ENCODE data around the gene METTL27.
"Not testable (repeated sequence)": the region's sequence is repeated elsewhere in the genome, so short reads cannot be mapped to it uniquely, and the experiment has no call there.

Gene METTL27

GRCh38 chr7:73823257-73823656 is 19.1 kb downstream of the METTL27 start:
- Histone ChIP-seq H2AFZ (ENCODE audit: low read depth, low read length, severe bottlenecking) (no peak overlapping the region), H3K36me3 (ENCODE audit: low read length) (no peaks in the 10 kb centered on the region), H3K9ac (ENCODE audit: low read length) (no peak overlapping the region), H3K9me3 (ENCODE audit: insufficient read depth, low read length) (no peaks in the 10 kb centered on the region), H3K27me3 (ENCODE audit: low read length) (no peaks in the 10 kb centered on the region), H3K27ac (ENCODE audit: low read depth, low read length) (no peak overlapping the region), H3K4me2 (ENCODE audit: low read depth, low read length, poor library complexity, severe bottlenecking) (no peak overlapping the region), H4K20me1 (ENCODE audit: low read depth, low read length) (no peaks in the 10 kb centered on the region), H3F3A (ENCODE audit: insufficient read depth) (no peaks in the 10 kb centered on the region), H3K9me2 (replicated peaks; ENCODE audit: insufficient read depth, low read length) (no peaks in the 10 kb centered on the region), H3K79me2 (ENCODE audit: insufficient read depth, low read length) (no peaks in the 10 kb centered on the region), H3K4me3 (ENCODE audit: insufficient read depth, low read length, poor library complexity, severe bottlenecking) (no peak overlapping the region)
- TF ChIP-seq, protein P1, sequence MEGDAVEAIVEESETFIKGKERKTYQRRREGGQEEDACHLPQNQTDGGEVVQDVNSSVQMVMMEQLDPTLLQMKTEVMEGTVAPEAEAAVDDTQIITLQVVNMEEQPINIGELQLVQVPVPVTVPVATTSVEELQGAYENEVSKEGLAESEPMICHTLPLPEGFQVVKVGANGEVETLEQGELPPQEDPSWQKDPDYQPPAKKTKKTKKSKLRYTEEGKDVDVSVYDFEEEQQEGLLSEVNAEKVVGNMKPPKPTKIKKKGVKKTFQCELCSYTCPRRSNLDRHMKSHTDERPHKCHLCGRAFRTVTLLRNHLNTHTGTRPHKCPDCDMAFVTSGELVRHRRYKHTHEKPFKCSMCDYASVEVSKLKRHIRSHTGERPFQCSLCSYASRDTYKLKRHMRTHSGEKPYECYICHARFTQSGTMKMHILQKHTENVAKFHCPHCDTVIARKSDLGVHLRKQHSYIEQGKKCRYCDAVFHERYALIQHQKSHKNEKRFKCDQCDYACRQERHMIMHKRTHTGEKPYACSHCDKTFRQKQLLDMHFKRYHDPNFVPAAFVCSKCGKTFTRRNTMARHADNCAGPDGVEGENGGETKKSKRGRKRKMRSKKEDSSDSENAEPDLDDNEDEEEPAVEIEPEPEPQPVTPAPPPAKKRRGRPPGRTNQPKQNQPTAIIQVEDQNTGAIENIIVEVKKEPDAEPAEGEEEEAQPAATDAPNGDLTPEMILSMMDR (IDR thresholded peaks at IDR 0.05; ENCODE audit: insufficient read depth, low read length, poor library complexity, severe bottlenecking): no peak
- no peak for TF ChIP-seq EZH2phosphoT487 (conservative IDR thresholded peaks at IDR 0.05; ENCODE audit: low read length)

- H3K36me3 ChIP-seq (ENCODE audit: low read length): no peaks in the 10 kb centered on the region
- no peaks in the 10 kb centered on the region for H4K20me1 ChIP-seq (ENCODE audit: low read depth, low read length)
- no peaks in the 10 kb centered on the region for H3K9me3 ChIP-seq (ENCODE audit: insufficient read depth, low read length)
- no peaks in the 10 kb centered on the region for H3F3A ChIP-seq (ENCODE audit: insufficient read depth)
- TF ChIP-seq, protein P1 (IDR thresholded peaks at IDR 0.05; ENCODE audit: insufficient read depth, low read length, poor library complexity, severe bottlenecking): no peak
- no peak for TF ChIP-seq EZH2phosphoT487 (conservative IDR thresholded peaks at IDR 0.05; ENCODE audit: low read length)
- no peak overlapping the region for H3K4me3 ChIP-seq (ENCODE audit: insufficient read depth, low read length, poor library complexity, severe bottlenecking)
- H3K79me2 ChIP-seq (ENCODE audit: insufficient read depth, low read length): no peaks in the 10 kb centered on the region
- H3K9me2 ChIP-seq (replicated peaks; ENCODE audit: insufficient read depth, low read length): no peaks in the 10 kb centered on the region
- H3K4me2 ChIP-seq (ENCODE audit: low read depth, low read length, poor library complexity, severe bottlenecking): no peak overlapping the region
- no peaks in the 10 kb centered on the region for H3K27me3 ChIP-seq (ENCODE audit: low read length)
- H2AFZ ChIP-seq (ENCODE audit: low read depth, low read length, severe bottlenecking): no peak overlapping the region
- H3K27ac ChIP-seq (ENCODE audit: low read depth, low read length): no peak overlapping the region
- H3K9ac ChIP-seq (ENCODE audit: low read length): no peak overlapping the region
Observed at GRCh38 chr7:73822319-73823173, 19.8 kb downstream of the METTL27 start.

GRCh38 chr7:73821597-73822285 is 20.6 kb downstream of the METTL27 start:
- H3K9me2 ChIP-seq (replicated peaks; ENCODE audit: insufficient read depth, low read length); H4K20me1 ChIP-seq (ENCODE audit: low read depth, low read length); H3K4me3 ChIP-seq (ENCODE audit: insufficient read depth, low read length, poor library complexity, severe bottlenecking); H3K9me3 ChIP-seq (ENCODE audit: insufficient read depth, low read length); H3K27ac ChIP-seq (ENCODE audit: low read depth, low read length); H3K9ac ChIP-seq (ENCODE audit: low read length); H3K36me3 ChIP-seq (ENCODE audit: low read length); H2AFZ ChIP-seq (ENCODE audit: low read depth, low read length, severe bottlenecking); H3F3A ChIP-seq (ENCODE audit: insufficient read depth); H3K4me2 ChIP-seq (ENCODE audit: low read depth, low read length, poor library complexity, severe bottlenecking); H3K79me2 ChIP-seq (ENCODE audit: insufficient read depth, low read length); H3K27me3 ChIP-seq (ENCODE audit: low read length): not testable (repeated sequence)

DNA sequence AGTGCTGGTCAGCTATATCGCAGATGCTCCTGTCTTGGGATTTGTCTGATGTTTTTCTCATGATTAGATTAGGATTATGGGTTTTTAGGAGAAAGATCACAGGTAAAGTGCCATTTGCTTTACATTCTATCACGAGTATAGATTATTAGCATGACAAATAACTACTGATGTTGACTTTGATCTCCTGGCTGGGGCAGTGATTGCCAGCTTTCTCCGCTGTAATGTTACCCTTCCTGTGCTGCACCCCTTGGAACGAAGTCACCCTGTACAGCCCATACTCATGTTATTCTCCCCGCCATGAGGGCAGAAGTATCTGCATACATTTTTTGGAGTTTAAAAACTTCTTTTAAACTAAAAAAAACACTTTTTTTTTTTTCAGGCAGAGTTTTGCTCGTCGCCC is 22.3 kb downstream of the METTL27 start:
- Histone ChIP-seq H3K4me3 (ENCODE audit: insufficient read depth, low read length, poor library complexity, severe bottlenecking) (no peak overlapping the region), H3K9me2 (replicated peaks; ENCODE audit: insufficient read depth, low read length) (no peaks in the 10 kb centered on the region), H3K27ac (ENCODE audit: low read depth, low read length) (no peak overlapping the region), H3K9ac (ENCODE audit: low read length) (no peak overlapping the region), H3K4me2 (ENCODE audit: low read depth, low read length, poor library complexity, severe bottlenecking) (no peak overlapping the region), H3F3A (ENCODE audit: insufficient read depth) (no peaks in the 10 kb centered on the region), H3K9me3 (ENCODE audit: insufficient read depth, low read length) (no peaks in the 10 kb centered on the region), H3K36me3 (ENCODE audit: low read length) (no peaks in the 10 kb centered on the region), H3K79me2 (ENCODE audit: insufficient read depth, low read length) (no peaks in the 10 kb centered on the region), H2AFZ (ENCODE audit: low read depth, low read length, severe bottlenecking) (no peak overlapping the region), H3K27me3 (ENCODE audit: low read length) (no peaks in the 10 kb centered on the region), H4K20me1 (ENCODE audit: low read depth, low read length) (no peaks in the 10 kb centered on the region)
- no peak for TF ChIP-seq EZH2phosphoT487 (conservative IDR thresholded peaks at IDR 0.05; ENCODE audit: low read length)
- TF ChIP-seq, protein P1 (IDR thresholded peaks at IDR 0.05; ENCODE audit: insufficient read depth, low read length, poor library complexity, severe bottlenecking): no peak

Data from SU-DHL-6 (cell line).